HepG2 (cell line): Measurements from ENCODE around the gene NHERF2. TPM values are rescaled to one million over a fixed set of nuclear protein-coding genes. Genes with fewer than 3 reads are reported as not detected.

Source experiments
- CBFB ChIP-seq: sonication (generic); formaldehyde crosslinking; IDR thresholded peaks from 2 replicates; pipeline ENCODE4 v1.4.0; 2020; ENCODE audit warnings: missing genetic modification reagents
- GABPA ChIP-seq, 2 experiments: IDR thresholded peaks; 2 replicates each; pipeline ENCODE4 v1.6.1; 2011 to 2016; ENCODE audit warnings: low read depth in 2 of 2, low read length in 1 of 2, missing biosample characterization in 1 of 2, missing genetic modification characterization in 1 of 2
- GABPB1 ChIP-seq: IDR thresholded peaks from 2 replicates; pipeline ENCODE4 v1.6.1; 2016; ENCODE audit warnings: mild to moderate bottlenecking, missing genetic modification reagents, moderate library complexity, missing compliant biosample characterization
- GTF3A ChIP-seq: sonication (generic); formaldehyde crosslinking; conservative IDR thresholded peaks from 2 replicates; pipeline ENCODE4 v1.4.0; 2020; ENCODE audit warnings: mild to moderate bottlenecking, missing genetic modification reagents
- HMG20A ChIP-seq: IDR thresholded peaks from 2 replicates; pipeline ENCODE4 v1.6.1; 2016; ENCODE audit warnings: borderline replicate concordance
- HOXD1 ChIP-seq: sonication (generic); formaldehyde crosslinking; IDR thresholded peaks from 2 replicates; pipeline ENCODE4 v1.5.0; 2020; ENCODE audit warnings: missing genetic modification reagents
- KDM3A ChIP-seq: IDR thresholded peaks from 2 replicates; pipeline ENCODE4 v1.6.1; 2018; ENCODE audit warnings: low read depth, missing compliant biosample characterization
- KMT2B ChIP-seq: IDR thresholded peaks from 2 replicates; pipeline ENCODE4 v1.6.1; 2016; ENCODE audit warnings: missing genetic modification reagents, missing compliant biosample characterization
- NCOA1 ChIP-seq: sonication (generic); formaldehyde crosslinking; IDR thresholded peaks from 2 replicates; pipeline ENCODE4 v1.9.0; 2021; ENCODE audit warnings: missing genetic modification reagents
- NFE2L2 ChIP-seq: fragments of 150-350 bp; IDR thresholded peaks from 2 replicates; pipeline ENCODE4 v1.6.1; 2014; ENCODE audit warnings: low read length
- PAF1 ChIP-seq: IDR thresholded peaks from 2 replicates; pipeline ENCODE4 v1.6.1; 2016; ENCODE audit warnings: missing genetic modification reagents, missing compliant biosample characterization
- PPARG ChIP-seq: conservative IDR thresholded peaks from 2 replicates; pipeline ENCODE4 v1.6.1; 2016; ENCODE audit warnings: missing biosample characterization, missing genetic modification reagents
- RARG ChIP-seq: sonication (generic); formaldehyde crosslinking; IDR thresholded peaks from 2 replicates; pipeline ENCODE4 v1.4.0; 2020; ENCODE audit warnings: low read depth, mild to moderate bottlenecking, missing genetic modification reagents
- RBFOX2 ChIP-seq: fragments of 200-400 bp; formaldehyde crosslinking; IDR thresholded peaks from 2 replicates; pipeline ENCODE4 v1.6.1; 2017; ENCODE audit warnings: low read depth, mild to moderate bottlenecking, low read length
- TGIF2 ChIP-seq: IDR thresholded peaks from 2 replicates; pipeline ENCODE4 v1.6.1; 2016; ENCODE audit warnings: control low read depth, missing compliant biosample characterization
- ZBTB21 ChIP-seq: sonication (generic); formaldehyde crosslinking; IDR thresholded peaks from 2 replicates; pipeline ENCODE4 v1.4.0; 2020; ENCODE audit warnings: missing genetic modification reagents
- ZNF143 ChIP-seq: sonication (generic); formaldehyde crosslinking; IDR thresholded peaks from 2 replicates; pipeline ENCODE4 v1.4.0; 2020; ENCODE audit warnings: missing genetic modification reagents
- ZNF180 ChIP-seq: sonication (generic); formaldehyde crosslinking; IDR thresholded peaks from 2 replicates; pipeline ENCODE4 v1.4.0; 2020; ENCODE audit warnings: low read depth, missing genetic modification reagents, borderline replicate concordance
- ZNF343 ChIP-seq: sonication (generic); formaldehyde crosslinking; IDR thresholded peaks from 2 replicates; pipeline ENCODE4 v1.4.0; 2020; ENCODE audit warnings: mild to moderate bottlenecking, missing genetic modification reagents
- ZNF552 ChIP-seq: sonication (generic); formaldehyde crosslinking; IDR thresholded peaks from 2 replicates; pipeline ENCODE4 v1.9.0; 2022; ENCODE audit warnings: missing genetic modification reagents, mild to moderate bottlenecking, borderline replicate concordance
- ZNF713 ChIP-seq: sonication (generic); formaldehyde crosslinking; IDR thresholded peaks from 2 replicates; pipeline ENCODE4 v1.4.0; 2020; ENCODE audit warnings: mild to moderate bottlenecking, missing genetic modification reagents
- polyA plus RNA-seq, 8 experiments: library from polyadenylated mRNA; depleted of rRNA in 3 of 8; stranded (reverse) in 7 of 8; unstranded in 1 of 8; fragments of >200 nt; fragmentation: Illumina TruSeq in 4 of 8; extraction: Trizol in 4 of 8; gene quantifications; 2 replicates each; pipeline versions ENCODE4 v1.2.1 to v1.2.3, GENCODE V29; 2011 to 2016; ENCODE audit warnings: low read depth in 4 of 8, missing spikeins in 1 of 8, mixed read lengths in 1 of 8; ENCODE audit not compliant: insufficient read depth in 1 of 8
- total RNA-seq, 5 experiments: library from RNA; depleted of rRNA; stranded (reverse); fragments of >200 nt; fragmentation: Illumina TruSeq; extraction: Trizol; gene quantifications; 2 replicates each; pipeline ENCODE4 v1.2.3, GENCODE V29; 2016; ENCODE audit warnings: low read depth in 1 of 5
- TF ChIP-seq, protein P1 (sequence below): conservative IDR thresholded peaks from 2 replicates; pipeline ENCODE4 v1.6.1; 2018; ENCODE audit warnings: missing genetic modification reagents
- TF ChIP-seq, protein P2 (sequence below): sonication (generic); formaldehyde crosslinking; conservative IDR thresholded peaks from 2 replicates; pipeline ENCODE4 v1.4.0; 2020; ENCODE audit warnings: missing genetic modification reagents
- TF ChIP-seq, protein P3 (sequence below): IDR thresholded peaks from 2 replicates; pipeline ENCODE4 v1.6.1; 2016; ENCODE audit warnings: missing biosample characterization, missing genetic modification reagents, low read depth
- TF ChIP-seq, protein P4 (sequence below): sonication (generic); formaldehyde crosslinking; IDR thresholded peaks from 2 replicates; pipeline ENCODE4 v1.4.0; 2020; ENCODE audit warnings: missing genetic modification reagents, borderline replicate concordance

The NHERF2 gene
- total and polyA plus RNA-seq, 2 of the 13 experiments (the other 11 are each of a cell fraction or from before 2014, with no cell fraction given), result 23.7 to 39.3 TPM

DNA sequence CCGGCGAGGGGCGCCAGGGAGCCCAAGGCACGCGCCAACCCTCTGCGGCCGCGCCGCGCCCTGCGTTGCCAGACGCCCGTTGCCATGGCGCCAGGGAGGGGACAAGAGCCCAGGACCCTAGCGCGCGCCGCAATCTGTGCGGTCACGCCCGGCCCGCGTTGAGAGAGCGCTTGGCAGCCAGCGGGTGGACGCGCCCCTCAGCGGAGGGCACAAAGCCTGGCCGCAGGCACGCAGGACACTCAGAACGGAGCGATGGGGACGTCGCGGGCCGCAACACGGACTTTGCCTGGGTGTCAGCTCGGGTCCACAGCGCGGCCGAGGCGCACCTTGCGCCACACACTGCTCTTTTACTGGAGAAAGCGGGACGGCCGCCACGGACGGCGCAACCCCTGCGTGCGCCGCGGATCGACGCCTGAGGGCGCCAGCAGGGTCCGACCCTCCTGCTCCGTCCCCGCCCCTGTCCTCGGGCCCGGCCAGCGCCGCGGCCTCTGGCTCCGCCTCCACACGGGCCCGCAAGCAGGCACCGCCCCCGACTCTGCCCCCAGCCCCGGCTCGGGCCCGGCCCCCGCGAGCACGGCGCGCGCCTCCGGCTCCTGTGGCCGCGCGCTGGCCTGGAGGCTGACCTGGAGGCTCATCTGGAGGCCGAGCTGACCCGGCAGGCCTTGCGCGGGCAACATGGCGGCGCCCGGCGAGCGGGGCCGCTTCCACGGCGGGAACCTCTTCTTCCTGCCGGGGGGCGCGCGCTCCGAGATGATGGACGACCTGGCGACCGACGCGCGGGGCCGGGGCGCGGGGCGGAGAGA lies 43.0 kb upstream of the NHERF2 start, which contains the start of gene GFER (continued):
- TF ChIP-seq PAF1 (CRISPR knock-in tag), result no peak
- no peak for TF ChIP-seq NFE2L2
- peak; percentile 54; the same call in 1 of the 2 replicates for TF ChIP-seq ZNF552
- no peak for TF ChIP-seq ZNF713
- TF ChIP-seq ZNF143 (CRISPR knock-in tag), result peak; percentile 90
- no peak for TF ChIP-seq ZNF180 (CRISPR knock-in tag)
- TF ChIP-seq, protein P1, sequence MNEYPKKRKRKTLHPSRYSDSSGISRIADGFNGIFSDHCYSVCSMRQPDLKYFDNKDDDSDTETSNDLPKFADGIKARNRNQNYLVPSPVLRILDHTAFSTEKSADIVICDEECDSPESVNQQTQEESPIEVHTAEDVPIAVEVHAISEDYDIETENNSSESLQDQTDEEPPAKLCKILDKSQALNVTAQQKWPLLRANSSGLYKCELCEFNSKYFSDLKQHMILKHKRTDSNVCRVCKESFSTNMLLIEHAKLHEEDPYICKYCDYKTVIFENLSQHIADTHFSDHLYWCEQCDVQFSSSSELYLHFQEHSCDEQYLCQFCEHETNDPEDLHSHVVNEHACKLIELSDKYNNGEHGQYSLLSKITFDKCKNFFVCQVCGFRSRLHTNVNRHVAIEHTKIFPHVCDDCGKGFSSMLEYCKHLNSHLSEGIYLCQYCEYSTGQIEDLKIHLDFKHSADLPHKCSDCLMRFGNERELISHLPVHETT, result 0 out of 2 replicates have a peak, but pooled peaks have one; percentile 75
- no peak for TF ChIP-seq KMT2B (CRISPR knock-in tag)
- TF ChIP-seq NCOA1 (CRISPR knock-in tag), result no peak; the same call in 1 of the 2 replicates
- 0 out of 2 replicates have a peak, but pooled peaks have one; percentile 1 for TF ChIP-seq GTF3A (CRISPR knock-in tag)
- TF ChIP-seq GABPB1, result peak; percentile 74
- peak; percentile 63; the same call in 1 of the 2 replicates for TF ChIP-seq CBFB (CRISPR knock-in tag)
- peak; percentile 81 for TF ChIP-seq RBFOX2
- TF ChIP-seq, protein P2, sequence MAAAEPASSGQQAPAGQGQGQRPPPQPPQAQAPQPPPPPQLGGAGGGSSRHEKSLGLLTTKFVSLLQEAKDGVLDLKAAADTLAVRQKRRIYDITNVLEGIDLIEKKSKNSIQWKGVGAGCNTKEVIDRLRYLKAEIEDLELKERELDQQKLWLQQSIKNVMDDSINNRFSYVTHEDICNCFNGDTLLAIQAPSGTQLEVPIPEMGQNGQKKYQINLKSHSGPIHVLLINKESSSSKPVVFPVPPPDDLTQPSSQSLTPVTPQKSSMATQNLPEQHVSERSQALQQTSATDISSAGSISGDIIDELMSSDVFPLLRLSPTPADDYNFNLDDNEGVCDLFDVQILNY (CRISPR knock-in tag), result peak; percentile 64; the same call in 1 of the 2 replicates
- TF ChIP-seq, protein P3, sequence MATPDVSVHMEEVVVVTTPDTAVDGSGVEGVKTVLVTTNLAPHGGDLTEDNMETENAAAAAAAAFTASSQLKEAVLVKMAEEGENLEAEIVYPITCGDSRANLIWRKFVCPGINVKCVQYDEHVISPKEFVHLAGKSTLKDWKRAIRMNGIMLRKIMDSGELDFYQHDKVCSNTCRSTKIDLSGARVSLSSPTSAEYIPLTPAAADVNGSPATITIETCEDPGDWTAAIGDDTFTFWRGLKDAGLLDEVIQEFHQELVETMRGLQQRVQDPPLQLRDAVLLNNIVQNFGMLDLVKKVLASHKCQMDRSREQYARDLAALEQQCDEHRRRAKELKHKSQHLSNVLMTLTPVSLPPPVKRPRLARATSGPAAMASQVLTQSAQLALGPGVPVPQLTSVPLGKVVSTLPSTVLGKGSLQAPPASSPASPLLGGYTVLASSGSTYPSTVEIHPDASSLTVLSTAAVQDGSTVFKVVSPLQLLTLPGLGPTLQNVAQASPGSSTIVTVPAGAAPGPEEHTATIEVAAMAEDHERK, result no peak
- no peak for TF ChIP-seq RARG (CRISPR knock-in tag)
- no peak for TF ChIP-seq HMG20A (CRISPR knock-in tag)
- TF ChIP-seq GABPA (IDR thresholded peaks at IDR 0.05; ENCODE audit: low read depth, low read length), result peak; percentile 43; the same call in 1 of the 2 replicates
- no peak for TF ChIP-seq GABPA (CRISPR knock-in tag; IDR thresholded peaks at IDR 0.05; ENCODE audit: low read depth)
- TF ChIP-seq HOXD1, result peak; percentile 82
- TF ChIP-seq, protein P4, sequence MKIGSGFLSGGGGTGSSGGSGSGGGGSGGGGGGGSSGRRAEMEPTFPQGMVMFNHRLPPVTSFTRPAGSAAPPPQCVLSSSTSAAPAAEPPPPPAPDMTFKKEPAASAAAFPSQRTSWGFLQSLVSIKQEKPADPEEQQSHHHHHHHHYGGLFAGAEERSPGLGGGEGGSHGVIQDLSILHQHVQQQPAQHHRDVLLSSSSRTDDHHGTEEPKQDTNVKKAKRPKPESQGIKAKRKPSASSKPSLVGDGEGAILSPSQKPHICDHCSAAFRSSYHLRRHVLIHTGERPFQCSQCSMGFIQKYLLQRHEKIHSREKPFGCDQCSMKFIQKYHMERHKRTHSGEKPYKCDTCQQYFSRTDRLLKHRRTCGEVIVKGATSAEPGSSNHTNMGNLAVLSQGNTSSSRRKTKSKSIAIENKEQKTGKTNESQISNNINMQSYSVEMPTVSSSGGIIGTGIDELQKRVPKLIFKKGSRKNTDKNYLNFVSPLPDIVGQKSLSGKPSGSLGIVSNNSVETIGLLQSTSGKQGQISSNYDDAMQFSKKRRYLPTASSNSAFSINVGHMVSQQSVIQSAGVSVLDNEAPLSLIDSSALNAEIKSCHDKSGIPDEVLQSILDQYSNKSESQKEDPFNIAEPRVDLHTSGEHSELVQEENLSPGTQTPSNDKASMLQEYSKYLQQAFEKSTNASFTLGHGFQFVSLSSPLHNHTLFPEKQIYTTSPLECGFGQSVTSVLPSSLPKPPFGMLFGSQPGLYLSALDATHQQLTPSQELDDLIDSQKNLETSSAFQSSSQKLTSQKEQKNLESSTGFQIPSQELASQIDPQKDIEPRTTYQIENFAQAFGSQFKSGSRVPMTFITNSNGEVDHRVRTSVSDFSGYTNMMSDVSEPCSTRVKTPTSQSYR, result peak; percentile 43; the same call in 1 of the 2 replicates
- TF ChIP-seq ZBTB21 (CRISPR knock-in tag), result no peak
- no peak for TF ChIP-seq PPARG (CRISPR knock-in tag)
- no peak for TF ChIP-seq KDM3A (CRISPR knock-in tag)
- peak; percentile 65; the same call in 1 of the 2 replicates for TF ChIP-seq TGIF2 (CRISPR knock-in tag)
- no peak for TF ChIP-seq ZNF343
